ENCODE data around the gene TRERF1. TPM values are rescaled to one million over a fixed set of nuclear protein-coding genes. Genes with fewer than 3 reads are reported as not detected.

Gene TRERF1
- total and polyA plus RNA-seq, 2 of the 8 experiments (the other 6 are each of a cell fraction or from before 2014, with no cell fraction given): 10.8 to 21.5 TPM

- Histone ChIP-seq H4K91ac (replicated peaks; ENCODE audit: insufficient read length, low read length) (no peak overlapping the region), H3K79me2 (ENCODE audit: control insufficient read depth in 1 of 2, insufficient read depth in 2 of 2, low read length in 2 of 2) (peaks cover 29 to 99% of the 10 kb centered on the region in 2 experiments), H3K56ac (replicated peaks; ENCODE audit: insufficient read length, low read depth, low read length) (no peak overlapping the region), H2BK5ac (ENCODE audit: low read depth, low read length) (no peak overlapping the region), H3K4me1 (replicated peaks in 1 of 4; ENCODE audit: control insufficient read depth in 3 of 4, insufficient read depth in 4 of 4, low read length in 3 of 4) (peaks cover 3 to 11% (median 8%) of the 10 kb centered on the region in 4 experiments; a peak in 5 of 7 replicates), H4K8ac (ENCODE audit: extremely low read depth, insufficient read depth, low read length) (no peak overlapping the region), H3K23ac (ENCODE audit: insufficient read length) (no peak overlapping the region), H3K79me1 (ENCODE audit: low read depth, low read length) (peaks cover 28% of the 10 kb centered on the region), H3K18ac (ENCODE audit: extremely low read depth, low read length) (no peak overlapping the region), H2AFZ (ENCODE audit: low read length) (no peak overlapping the region), H3K9me3 (ENCODE audit: insufficient read depth in 2 of 2, low read depth in 1 of 2, low read length in 1 of 2) (no peaks in the 10 kb centered on the region), H2BK120ac (replicated peaks; ENCODE audit: low read depth, low read length) (no peak overlapping the region), H3K27ac (ENCODE audit: low read depth, low read length) (no peak overlapping the region), H2BK20ac (ENCODE audit: low read length) (no peak overlapping the region), H2BK12ac (ENCODE audit: low read depth, low read length) (no peak overlapping the region), H3K27me3 (replicated peaks in 1 of 4; ENCODE audit: control insufficient read depth in 3 of 4, extremely low read depth in 1 of 4, insufficient read depth in 3 of 4, low read length in 3 of 4) (no peaks in the 10 kb centered on the region), H3K36me3 (ENCODE audit: control insufficient read depth in 2 of 4, insufficient read depth in 4 of 4, low read length in 3 of 4) (no peaks in the 10 kb centered on the region), H3K14ac (ENCODE audit: insufficient read length) (no peak overlapping the region), H3K23me2 (ENCODE audit: low read depth, low read length) (no peaks in the 10 kb centered on the region), H3K4ac (replicated peaks; ENCODE audit: insufficient read length, low read depth, low read length) (no peak overlapping the region), H3K9ac (replicated peaks in 1 of 4; ENCODE audit: extremely low read depth in 1 of 4, low read depth in 3 of 4, low read length in 3 of 4) (no peak overlapping the region), H2AK5ac (ENCODE audit: low read depth, low read length) (no peak overlapping the region), H2BK15ac (ENCODE audit: low read length) (no peak overlapping the region), H4K5ac (ENCODE audit: insufficient read length, low read depth, low read length) (no peak overlapping the region), H3K4me2 (ENCODE audit: insufficient read depth in 1 of 2, low read depth in 2 of 2, low read length in 2 of 2) (no peak overlapping the region), H4K20me1 (replicated peaks in 1 of 2; ENCODE audit: control insufficient read depth in 1 of 2, insufficient read depth in 2 of 2, low read length in 2 of 2) (peaks cover 24 to 28% of the 10 kb centered on the region in 2 experiments), H3K4me3 (ENCODE audit: extremely low read depth in 1 of 4, insufficient read depth in 2 of 4, low read depth in 3 of 4, low read length in 4 of 4) (no peak overlapping the region)
- FAIRE-seq (no peak), DNase-seq (ENCODE audit: low read depth in 1 of 2, low spot score in 2 of 2) (no peak)
- POLR2A ChIA-PET (ENCODE audit: partially characterized antibody): interaction anchor here (0.7 kb wide), 1 partner anchor 10 kb away, joined by 3 read pairs; no protein-coding TSS in a partner anchor
- whole genome bisulfite sequencing, 2 experiments (ENCODE audit: extremely low coverage in 1 of 2, insufficient coverage in 1 of 2, insufficient read length in 1 of 2, insufficient replicate concordance in 2 of 2, low coverage in 1 of 2, low lambda C conversion rate in 2 of 2, missing lambda C conversion rate in 1 of 2): 91% methylated on average over 3 of the region's 3 CpGs; no CpG with 5 or more reads in 1 of the 2 experiments
- CTCF ChIA-PET (ENCODE audit: partially characterized antibody): interaction anchor here (0.6 to 2.4 kb wide), 4 partner anchors 10 to 154 kb away, joined by 3 to 10 read pairs (median 4); no protein-coding TSS in a partner anchor
- TF ChIP-seq SIN3A (conservative IDR thresholded peaks at IDR 0.05 in 1 of 2, IDR thresholded peaks at IDR 0.05 in 1 of 2; ENCODE audit: low read depth in 1 of 2, low read length in 2 of 2) (no peak), GABPA (IDR thresholded peaks at IDR 0.05; ENCODE audit: borderline replicate concordance, insufficient read depth, low read length) (no peak), HDAC2 (IDR thresholded peaks at IDR 0.05; ENCODE audit: borderline replicate concordance in 1 of 2, low read depth in 2 of 2, low read length in 2 of 2) (no peak), CBX5 (IDR thresholded peaks at IDR 0.05; ENCODE audit: low read depth, low read length) (no peak), CHD2 (IDR thresholded peaks at IDR 0.05; ENCODE audit: low read length) (no peak), KDM4A (IDR thresholded peaks at IDR 0.05; ENCODE audit: low read depth, low read length, severe bottlenecking) (no peak), KDM1A (IDR thresholded peaks at IDR 0.05; ENCODE audit: borderline replicate concordance, low read length) (no peak), SIX5 (IDR thresholded peaks at IDR 0.05; ENCODE audit: low read depth, low read length) (no peak), SP1 (IDR thresholded peaks at IDR 0.05; ENCODE audit: low read depth, low read length) (no peak)
Observed at GRCh38 chr6:42393339-42393738, 58.4 kb downstream of the TRERF1 start.

Data from H1 (cell line).